Endodermal cell (in vitro differentiated cells): ENCODE data around the gene ALDH1A1. TPM values are rescaled to one million over a fixed set of nuclear protein-coding genes. Genes with fewer than 3 reads are reported as not detected.
A peak's percentile ranks its signal among the peaks of the same experiment; 100 is the strongest.

ENCODE experiments used
- DNase-seq: peaks from one replicate; pipeline ENCODE4 v3.0.0-alpha.2; 2017
- H3K27ac ChIP-seq: 2 replicates; pipeline ENCODE4 v1.5.1; 2013; ENCODE audit warnings: mild to moderate bottlenecking, low read depth, low read length, moderate library complexity
- H3K27me3 ChIP-seq: 2 replicates; pipeline ENCODE4 v1.6.1; 2013; ENCODE audit warnings: mild to moderate bottlenecking, low read length, moderate library complexity; ENCODE audit not compliant: insufficient read depth, control insufficient read depth, poor library complexity, severe bottlenecking
- H3K36me3 ChIP-seq: 2 replicates; pipeline ENCODE4 v1.7.0; 2013; ENCODE audit warnings: mild to moderate bottlenecking, low read length, moderate library complexity; ENCODE audit not compliant: control insufficient read depth, insufficient read depth
- H3K4me1 ChIP-seq: one replicate; pipeline ENCODE4 v1.7.0; 2013; ENCODE audit warnings: low read length; ENCODE audit not compliant: control insufficient read depth, insufficient read depth
- H3K4me3 ChIP-seq: 2 replicates; pipeline ENCODE4 v1.5.1; 2013; ENCODE audit warnings: mild to moderate bottlenecking, low read length, moderate library complexity
- H3K9ac ChIP-seq: 2 replicates; pipeline ENCODE4 v1.6.1; 2013; ENCODE audit warnings: mild to moderate bottlenecking, low read length, moderate library complexity; ENCODE audit not compliant: poor library complexity, severe bottlenecking; ENCODE audit errors: extremely low read depth
- H3K9me3 ChIP-seq: 2 replicates; pipeline ENCODE4 v1.6.1; 2013; ENCODE audit warnings: mild to moderate bottlenecking, low read length, moderate library complexity; ENCODE audit not compliant: control insufficient read depth
- H3K27ac Mint-ChIP-seq: 2 replicates; pipeline ENCODE4 v1.8.0; 2020; ENCODE audit warnings: mixed read lengths
- H3K27me3 Mint-ChIP-seq: 2 replicates; pipeline ENCODE4 v1.8.0; 2021; ENCODE audit warnings: mild to moderate bottlenecking, mixed read lengths; ENCODE audit not compliant: insufficient read depth
- H3K36me3 Mint-ChIP-seq: 2 replicates; pipeline ENCODE4 v1.8.0; 2020; ENCODE audit warnings: low read depth, mixed read lengths
- H3K4me1 Mint-ChIP-seq: 2 replicates; pipeline ENCODE4 v1.8.0; 2020; ENCODE audit warnings: mixed read lengths
- H3K4me3 Mint-ChIP-seq: 2 replicates; pipeline ENCODE4 v1.8.0; 2020; ENCODE audit warnings: mild to moderate bottlenecking, moderate library complexity, mixed read lengths
- H3K9me3 Mint-ChIP-seq: 2 replicates; pipeline ENCODE4 v1.8.0; 2020; ENCODE audit warnings: mild to moderate bottlenecking, mixed read lengths
- CTCF ChIP-seq: fragments of 200-600 bp; sonication (generic); conservative IDR thresholded peaks from 2 replicates; pipeline ENCODE4 v1.5.0; 2021; ENCODE audit warnings: antibody characterized with exemption, mild to moderate bottlenecking
- WGBS, 2 experiments: methylation state at CpG; one replicate each; pipeline versions ENCODE4 v1.1.5 to v1.1.7; 2013; ENCODE audit warnings: missing lambda C conversion rate in 2 of 2, mixed read lengths in 1 of 2; ENCODE audit not compliant: insufficient coverage in 1 of 2, insufficient read length in 1 of 2; 5-methylcytosine and 5-hydroxymethylcytosine counted together
- total RNA-seq, 2 donors: library from RNA; stranded (reverse); fragmentation: NEBNext Ultra II Directional in 1 of 2; extraction: Animal tissue kit (Norgen Biotek cat#: 25700) in 1 of 2; gene quantifications; 2 replicates in 1 of 2; 3 replicates in 1 of 2; pipeline ENCODE4 v1.2.1, GENCODE V29; 2021

The ALDH1A1 gene
- total RNA-seq, 2 donors from 2014 or later, result 3.5 to 4.6 TPM

- no peaks in the 10 kb centered on the region for H3K36me3 Mint-ChIP-seq
- Histone ChIP-seq H3K4me1 (peaks cover 16% of the 10 kb centered on the region), H3K27ac (no peak overlapping the region), H3K4me3 (no peak overlapping the region), H3K27me3 (peaks cover 16% of the 10 kb centered on the region), H3K36me3 (no peaks in the 10 kb centered on the region), H3K9ac (no peak overlapping the region), H3K9me3 (no peaks in the 10 kb centered on the region)
- peak overlapping the region; percentile 49 for H3K27ac Mint-ChIP-seq
- H3K4me1 Mint-ChIP-seq, result peaks cover 55% of the 10 kb centered on the region
- H3K27me3 Mint-ChIP-seq, result peaks cover 11% of the 10 kb centered on the region
- peak; percentile 57 for DNase-seq
- no peaks in the 10 kb centered on the region for H3K9me3 Mint-ChIP-seq
- WGBS, 2 experiments, result 84 to 90% methylated on average over 3 of the region's 3 CpGs
- TF ChIP-seq CTCF, result no peak
- no peak overlapping the region for H3K4me3 Mint-ChIP-seq
Observed at GRCh38 chr9:72947984-72948465, 4.8 kb downstream of the ALDH1A1 start.

- H3K27ac ChIP-seq, result no peak overlapping the region
- H3K27me3 ChIP-seq, result peaks cover 23% of the 10 kb centered on the region
- no peak overlapping the region for H3K9ac ChIP-seq
- no peaks in the 10 kb centered on the region for H3K36me3 ChIP-seq
- Mint-ChIP-seq H3K27ac (no peak overlapping the region), H3K9me3 (no peaks in the 10 kb centered on the region), H3K27me3 (peaks cover 11% of the 10 kb centered on the region), H3K36me3 (no peaks in the 10 kb centered on the region), H3K4me1 (peaks cover 51% of the 10 kb centered on the region), H3K4me3 (no peak overlapping the region)
- no peak overlapping the region for H3K4me3 ChIP-seq
- no peak for DNase-seq
- no peaks in the 10 kb centered on the region for H3K9me3 ChIP-seq
- peaks cover 12% of the 10 kb centered on the region for H3K4me1 ChIP-seq
- TF ChIP-seq CTCF, result no peak
Observed at GRCh38 chr9:72946821-72947220, 6.0 kb downstream of the ALDH1A1 start.

GRCh38 chr9:72946318-72946717 is 6.5 kb downstream of the ALDH1A1 start:
- Histone ChIP-seq H3K27me3 (peaks cover 23% of the 10 kb centered on the region), H3K36me3 (no peaks in the 10 kb centered on the region), H3K9ac (no peak overlapping the region), H3K4me3 (no peak overlapping the region), H3K27ac (no peak overlapping the region), H3K9me3 (no peaks in the 10 kb centered on the region), H3K4me1 (peaks cover 12% of the 10 kb centered on the region)
- H3K4me1 Mint-ChIP-seq, result peaks cover 48% of the 10 kb centered on the region
- no peaks in the 10 kb centered on the region for H3K36me3 Mint-ChIP-seq
- DNase-seq, result no peak
- no peak overlapping the region for H3K27ac Mint-ChIP-seq
- no peak for TF ChIP-seq CTCF
- H3K4me3 Mint-ChIP-seq, result no peak overlapping the region
- H3K9me3 Mint-ChIP-seq, result no peaks in the 10 kb centered on the region
- WGBS, 2 experiments, result 87% methylated on average over 3 of the region's 3 CpGs; no CpG with 5 or more reads in 1 of the 2 experiments
- H3K27me3 Mint-ChIP-seq, result peaks cover 11% of the 10 kb centered on the region
